OCI-LY1 (cell line): ENCODE measurements around the gene NPSR1.

Experiments
- EZH2 ChIP-seq: fragments of 200-600 bp; sonication (generic), shearing (Covaris generic); IDR thresholded peaks from 2 replicates; pipeline ENCODE4 v1.8.0; 2017; ENCODE audit warnings: borderline replicate concordance, mixed run types, mild to moderate bottlenecking, antibody characterized with exemption, low read length, moderate library complexity, mixed read lengths
- TF ChIP-seq, protein P1 (sequence below): fragments of 200-600 bp; sonication (generic), shearing (Covaris generic); IDR thresholded peaks from 2 replicates; pipeline ENCODE4 v1.5.1; 2017; ENCODE audit warnings: mild to moderate bottlenecking, antibody characterized with exemption, low read length, moderate library complexity, mixed read lengths

DNA sequence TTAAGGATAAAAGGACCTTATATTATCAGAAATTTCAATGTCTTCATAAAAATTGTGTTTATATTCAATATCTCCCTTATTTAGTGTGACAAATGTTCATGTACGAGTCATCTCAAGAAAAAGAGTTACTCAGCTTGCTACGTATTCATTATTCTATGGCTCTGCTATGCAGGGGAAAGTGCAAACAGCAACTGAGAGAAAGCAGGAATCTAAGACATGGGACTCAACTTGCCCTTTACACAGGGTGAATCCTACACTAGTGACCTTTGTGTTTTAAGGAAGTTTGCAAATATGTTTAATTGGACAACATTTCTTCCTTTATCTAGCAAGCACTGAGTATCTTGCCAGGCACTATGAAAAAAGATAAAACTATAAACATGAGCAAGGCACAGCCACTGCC, 104.7 kb downstream of the NPSR1 start:
- TF ChIP-seq, protein P1, sequence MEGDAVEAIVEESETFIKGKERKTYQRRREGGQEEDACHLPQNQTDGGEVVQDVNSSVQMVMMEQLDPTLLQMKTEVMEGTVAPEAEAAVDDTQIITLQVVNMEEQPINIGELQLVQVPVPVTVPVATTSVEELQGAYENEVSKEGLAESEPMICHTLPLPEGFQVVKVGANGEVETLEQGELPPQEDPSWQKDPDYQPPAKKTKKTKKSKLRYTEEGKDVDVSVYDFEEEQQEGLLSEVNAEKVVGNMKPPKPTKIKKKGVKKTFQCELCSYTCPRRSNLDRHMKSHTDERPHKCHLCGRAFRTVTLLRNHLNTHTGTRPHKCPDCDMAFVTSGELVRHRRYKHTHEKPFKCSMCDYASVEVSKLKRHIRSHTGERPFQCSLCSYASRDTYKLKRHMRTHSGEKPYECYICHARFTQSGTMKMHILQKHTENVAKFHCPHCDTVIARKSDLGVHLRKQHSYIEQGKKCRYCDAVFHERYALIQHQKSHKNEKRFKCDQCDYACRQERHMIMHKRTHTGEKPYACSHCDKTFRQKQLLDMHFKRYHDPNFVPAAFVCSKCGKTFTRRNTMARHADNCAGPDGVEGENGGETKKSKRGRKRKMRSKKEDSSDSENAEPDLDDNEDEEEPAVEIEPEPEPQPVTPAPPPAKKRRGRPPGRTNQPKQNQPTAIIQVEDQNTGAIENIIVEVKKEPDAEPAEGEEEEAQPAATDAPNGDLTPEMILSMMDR, result no peak
- no peak for TF ChIP-seq EZH2
